OCI-M2 (cell line): ENCODE measurements around the gene FAM131B.
"Not testable (repeated sequence)": the region's sequence is repeated elsewhere in the genome, so short reads cannot be mapped to it uniquely, and the experiment has no call there.

Experiments
- DNase-seq: peaks from one replicate; lab custom pipeline; 2025; ENCODE audit not compliant: unreplicated experiment; lab: John Stamatoyannopoulos, UW

FAM131B gene

GRCh38 chr7:143395187-143396149 lies 33.0 kb upstream of the FAM131B start:
- no peak for DNase-seq

DNA sequence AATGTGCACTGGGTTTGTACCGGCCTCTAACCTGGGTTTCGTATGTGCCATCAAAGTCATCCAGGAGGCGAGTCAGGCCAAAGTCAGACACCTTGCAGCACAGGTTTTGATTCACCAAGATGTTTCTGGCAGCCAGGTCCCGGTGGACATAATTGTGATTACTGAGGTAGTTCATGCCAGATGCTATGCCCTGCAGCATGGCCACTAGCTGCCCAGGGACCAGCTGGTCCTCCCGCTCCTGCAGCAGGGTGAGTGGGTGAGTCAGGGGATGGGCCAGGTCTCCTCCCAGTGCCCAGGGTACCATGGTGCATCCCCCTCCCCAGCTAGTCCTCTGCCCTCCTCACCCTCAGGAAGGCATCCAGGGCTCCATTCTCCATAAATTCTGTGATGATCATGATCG lies 32.3 kb upstream of the FAM131B start:
- no peak for DNase-seq

DNA sequence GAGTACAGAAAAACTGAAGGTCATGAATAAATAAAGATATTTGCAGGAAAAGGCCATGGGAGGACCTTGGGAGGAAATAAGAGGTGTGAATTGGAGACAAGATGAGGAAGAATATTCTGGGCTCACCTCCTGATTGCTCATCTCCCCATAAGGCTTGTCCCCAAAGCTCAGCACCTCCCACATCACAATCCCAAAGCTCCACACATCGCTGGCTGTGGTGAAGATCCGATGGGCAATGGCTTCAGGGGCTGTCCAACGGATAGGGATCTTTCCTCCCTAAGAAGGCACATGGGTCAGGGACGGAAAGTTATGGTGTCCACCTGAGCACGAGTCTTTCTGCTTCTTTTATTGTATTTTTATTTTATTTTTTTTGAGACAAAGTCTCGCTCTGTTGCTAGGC lies 31.6 kb upstream of the FAM131B start:
- no peak for DNase-seq

GRCh38 chr7:143393267-143394041 lies 30.9 kb upstream of the FAM131B start:
- DNase-seq: no peak

DNA sequence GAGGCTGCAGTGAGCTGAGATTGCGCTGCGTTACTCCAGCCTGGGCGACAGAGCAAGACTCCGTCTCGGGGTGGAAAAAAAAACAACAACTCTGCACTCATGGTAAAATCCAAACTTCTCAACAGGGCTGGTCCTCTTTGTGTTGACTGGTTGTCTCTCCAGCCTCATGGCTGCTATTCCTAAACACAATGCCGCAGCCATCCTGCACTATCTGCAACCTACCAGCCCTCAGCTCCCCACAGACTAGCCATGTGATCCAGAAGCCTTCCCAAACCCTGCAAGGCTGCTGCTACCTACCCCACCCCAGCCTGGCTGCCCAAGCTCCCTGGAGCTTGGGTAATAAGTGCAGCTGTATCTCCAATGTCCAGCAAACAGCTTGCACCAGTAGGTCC lies 30.4 kb upstream of the FAM131B start:
- DNase-seq: no peak

DNA sequence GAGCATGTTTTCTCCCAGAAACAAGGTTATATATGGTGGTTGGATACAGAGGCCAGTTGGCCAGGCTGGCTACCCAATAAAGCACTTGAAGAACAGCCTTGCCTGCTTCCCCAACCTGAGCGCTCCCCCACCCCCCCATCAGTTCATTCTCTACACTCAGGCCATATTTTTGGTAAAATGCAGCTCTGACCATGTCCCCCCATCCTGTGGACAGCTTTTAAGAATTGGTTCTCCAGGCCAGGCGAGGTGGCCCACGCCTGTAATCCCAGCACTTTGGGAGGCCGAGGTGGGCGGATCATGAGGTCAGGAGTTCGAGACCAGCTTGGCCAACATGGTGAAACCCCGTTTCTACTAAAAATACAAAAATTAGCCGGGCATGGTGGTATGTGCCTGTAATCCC lies 29.9 kb upstream of the FAM131B start:
- not testable (repeated sequence) for DNase-seq

- DNase-seq: no peak
Observed at GRCh38 chr7:143391462-143392404, 29.2 kb upstream of the FAM131B start.

DNA sequence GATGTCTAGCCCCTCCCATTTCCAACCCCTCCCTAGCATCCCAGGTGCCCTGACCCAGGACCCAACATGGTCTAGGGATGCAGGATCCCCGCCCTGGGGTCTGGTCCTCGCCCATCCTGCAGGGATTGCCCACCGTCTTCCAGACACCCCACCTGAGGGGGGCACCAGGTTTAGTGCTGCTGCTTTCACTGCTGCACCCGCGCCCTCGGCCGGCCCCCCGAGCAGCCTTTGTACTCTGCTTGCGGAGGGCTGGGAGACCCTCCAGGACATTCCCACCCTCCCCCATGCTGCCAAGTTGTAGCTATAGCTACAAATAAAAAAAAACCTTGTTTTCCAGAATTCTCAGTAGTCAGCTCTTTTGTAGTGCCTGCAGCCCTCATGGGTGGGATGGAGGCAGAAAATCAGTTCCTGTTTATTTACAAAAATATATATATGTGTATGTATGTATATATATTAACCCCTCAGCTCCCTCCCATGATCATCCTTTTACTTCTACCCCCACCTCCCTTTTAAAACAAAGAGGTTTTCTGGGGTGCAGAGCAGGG lies 28.3 kb upstream of the FAM131B start:
- no peak for DNase-seq

GRCh38 chr7:143390104-143390772 lies 27.7 kb upstream of the FAM131B start:
- DNase-seq: no peak

- no peak for DNase-seq
Observed at GRCh38 chr7:143389316-143390103, 27.0 kb upstream of the FAM131B start.

GRCh38 chr7:143388491-143389101 lies 26.1 kb upstream of the FAM131B start:
- DNase-seq: no peak

DNA sequence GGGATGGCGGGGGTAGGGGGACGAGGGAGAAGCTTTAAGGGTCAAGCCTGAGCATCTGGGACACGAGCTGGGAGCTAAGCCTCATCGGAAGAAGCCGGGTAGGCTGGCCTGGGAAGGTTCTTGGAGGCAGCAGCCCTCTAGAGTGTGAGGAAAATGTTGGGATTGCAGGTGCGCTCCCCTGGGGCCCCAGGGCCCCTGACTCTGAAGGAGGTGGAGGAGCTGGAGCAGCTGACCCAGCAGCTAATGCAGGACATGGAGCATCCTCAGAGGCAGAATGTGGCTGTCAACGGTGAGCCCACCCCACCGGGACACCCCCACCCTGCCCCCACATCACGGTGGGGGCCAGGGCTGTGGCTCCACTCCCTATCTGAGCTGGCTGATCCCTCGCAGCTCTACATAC lies 25.5 kb upstream of the FAM131B start:
- DNase-seq: no peak

DNA sequence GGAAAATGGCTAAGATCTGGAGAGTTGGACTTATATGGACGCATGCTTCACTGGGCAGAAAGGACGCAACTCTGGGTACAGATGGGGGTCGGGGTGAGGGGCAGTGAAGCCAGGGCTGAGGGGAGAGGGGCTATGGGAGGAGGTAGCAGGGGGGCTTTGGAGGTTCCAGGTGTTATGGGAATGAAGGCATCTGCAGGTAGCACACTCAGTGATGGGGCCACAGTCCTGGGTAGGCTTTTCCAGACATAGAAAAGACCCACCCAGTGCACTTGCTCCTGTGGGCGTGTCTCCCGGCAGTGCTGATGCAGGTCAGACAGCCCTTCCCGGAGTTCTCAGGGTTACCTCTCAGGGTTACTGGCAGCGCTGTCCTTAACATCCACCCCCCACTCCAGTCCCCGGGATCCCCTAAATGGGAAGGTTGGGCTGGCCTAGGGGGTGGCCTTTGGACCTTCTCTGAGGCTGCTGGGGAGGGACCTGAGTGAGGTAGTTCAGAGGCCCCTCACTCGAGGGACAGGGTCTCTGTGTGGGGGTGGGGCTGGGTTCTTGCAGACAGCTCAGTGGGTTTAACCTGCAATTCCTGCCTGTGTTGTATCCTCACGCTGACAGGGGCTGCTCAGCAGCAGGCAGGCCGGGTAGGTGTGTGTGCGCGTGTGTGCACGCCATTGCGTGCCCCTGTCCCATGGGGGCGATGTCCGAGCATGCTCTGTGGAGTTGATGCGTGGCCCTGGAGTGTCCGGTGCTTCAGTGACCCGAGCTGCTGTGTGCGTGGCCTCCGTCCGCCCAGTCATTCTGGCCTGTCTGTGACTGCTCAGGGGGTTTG lies 24.9 kb upstream of the FAM131B start:
- DNase-seq: no peak

DNA sequence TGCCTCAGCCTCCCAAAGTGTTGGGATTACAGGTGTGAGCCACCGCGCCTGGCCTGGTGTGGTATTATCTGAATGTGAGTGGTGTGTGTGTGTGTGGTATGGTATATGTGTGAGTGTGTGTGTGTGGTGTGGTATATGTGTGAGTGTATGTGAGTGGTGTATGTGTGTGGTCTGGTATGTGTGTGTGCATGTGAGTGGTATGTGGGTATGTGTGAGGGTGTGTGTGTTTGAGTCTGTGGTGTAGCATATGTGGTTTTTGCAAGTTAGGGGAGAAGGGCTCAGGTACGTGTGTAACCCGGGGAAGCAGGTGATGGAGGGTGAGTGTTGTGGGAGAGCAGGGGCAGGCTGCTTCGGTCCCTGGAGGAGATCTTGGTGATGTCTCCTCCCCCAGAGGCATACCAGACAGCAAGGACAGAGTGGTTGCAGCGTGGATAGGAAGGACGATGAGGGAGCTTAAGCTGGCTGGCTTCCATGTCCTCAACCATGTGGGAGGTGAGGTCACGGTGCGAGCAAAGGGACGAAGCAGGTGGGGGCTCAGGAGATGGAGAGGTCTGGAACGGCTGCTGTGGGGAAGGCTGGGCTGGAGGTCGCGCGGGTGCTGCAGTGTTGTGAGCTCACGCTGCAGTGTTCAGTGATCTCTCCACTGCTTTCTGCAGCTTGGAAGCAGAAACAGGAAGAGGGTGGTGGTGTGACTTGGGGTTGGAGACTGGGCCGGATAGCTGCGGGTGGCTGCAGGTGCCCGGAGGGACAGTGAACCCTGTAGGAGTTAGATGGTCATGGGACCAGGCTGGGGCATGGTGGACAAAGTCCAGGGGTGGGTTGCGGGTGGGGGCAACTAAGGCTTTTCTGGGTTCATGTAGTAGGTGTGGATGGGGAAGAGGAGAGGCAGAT lies 23.6 kb upstream of the FAM131B start:
- DNase-seq: no peak

GRCh38 chr7:143384661-143385631 lies 22.4 kb upstream of the FAM131B start:
- no peak for DNase-seq

DNA sequence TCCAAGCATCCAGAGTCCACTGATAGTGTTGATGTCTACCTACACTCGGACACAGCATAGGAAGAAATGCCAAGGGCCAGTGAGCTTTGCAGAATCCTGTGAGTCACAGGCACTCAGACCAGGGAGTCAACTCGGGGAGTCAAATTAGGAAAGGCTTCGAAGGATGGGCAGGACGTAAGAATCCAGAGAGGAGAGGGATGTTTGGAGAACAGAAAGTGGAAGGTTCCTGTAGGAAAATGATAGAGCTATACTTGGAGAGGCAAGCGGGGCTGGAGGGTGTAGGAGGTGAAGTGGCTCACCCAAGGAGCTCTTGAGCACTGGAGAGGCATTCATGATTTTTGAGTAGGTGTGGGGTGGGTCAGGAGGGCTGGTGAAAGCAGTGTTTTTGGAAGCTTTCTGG lies 21.6 kb upstream of the FAM131B start:
- no peak for DNase-seq
